ENCODE measurements around the gene SLC44A1.
A peak's percentile ranks its signal among the peaks of the same experiment; 100 is the strongest.

SLC44A1 gene

GRCh38 chr9:105258225-105258737 lies 13.8 kb downstream of the SLC44A1 start:
- Histone ChIP-seq H3K79me2 (ENCODE audit: insufficient read depth, low read length) (peaks cover 85% of the 10 kb centered on the region), H3K9me2 (ENCODE audit: low read depth, low read length) (no peaks in the 10 kb centered on the region), H3K4me3 (ENCODE audit: low read depth, low read length, poor library complexity, severe bottlenecking) (no peak overlapping the region), H3K9me3 (ENCODE audit: low read length) (no peaks in the 10 kb centered on the region; the same call in 1 of the 2 replicates), H3K4me1 (ENCODE audit: insufficient read depth, low read length, severe bottlenecking) (peaks cover 74% of the 10 kb centered on the region), H3K36me3 (ENCODE audit: insufficient read depth, low read length) (no peaks in the 10 kb centered on the region), H3K9ac (ENCODE audit: low read length) (no peak overlapping the region; the same call in 1 of the 2 replicates), H3K27me3 (ENCODE audit: insufficient read depth, low read length) (no peaks in the 10 kb centered on the region), H3K4me2 (ENCODE audit: low read length) (peak overlapping the region; percentile 4; the same call in 1 of the 2 replicates), H3K27ac (ENCODE audit: low read depth, low read length, poor library complexity, severe bottlenecking) (peak overlapping the region; percentile 97), H3F3A (ENCODE audit: insufficient read depth, low read length) (peaks cover 3% of the 10 kb centered on the region; the same call in 1 of the 2 replicates), H4K20me1 (ENCODE audit: insufficient read depth, low read length) (no peaks in the 10 kb centered on the region), H2AFZ (ENCODE audit: low read length) (no peak overlapping the region)
- TF ChIP-seq CTCF (IDR thresholded peaks at IDR 0.05; ENCODE audit: low read length) (no peak), EZH2 (IDR thresholded peaks at IDR 0.05; ENCODE audit: borderline replicate concordance, low read length) (no peak)

GRCh38 chr9:105259274-105259673 lies 14.8 kb downstream of the SLC44A1 start:
- peaks cover 3% of the 10 kb centered on the region; the same call in 1 of the 2 replicates for H3F3A ChIP-seq (ENCODE audit: insufficient read depth, low read length)
- H3K4me3 ChIP-seq (ENCODE audit: low read depth, low read length, poor library complexity, severe bottlenecking) = peak overlapping the region; percentile 28
- H3K27me3 ChIP-seq (ENCODE audit: insufficient read depth, low read length) = no peaks in the 10 kb centered on the region
- peak overlapping the region; percentile 97 for H3K27ac ChIP-seq (ENCODE audit: low read depth, low read length, poor library complexity, severe bottlenecking)
- peaks cover 66% of the 10 kb centered on the region for H3K4me1 ChIP-seq (ENCODE audit: insufficient read depth, low read length, severe bottlenecking)
- peaks cover 78% of the 10 kb centered on the region for H3K79me2 ChIP-seq (ENCODE audit: insufficient read depth, low read length)
- TF ChIP-seq CTCF (IDR thresholded peaks at IDR 0.05; ENCODE audit: low read length) = no peak
- no peak for TF ChIP-seq EZH2 (IDR thresholded peaks at IDR 0.05; ENCODE audit: borderline replicate concordance, low read length)
- H3K9me2 ChIP-seq (ENCODE audit: low read depth, low read length) = no peaks in the 10 kb centered on the region
- H2AFZ ChIP-seq (ENCODE audit: low read length) = no peak overlapping the region
- H3K9ac ChIP-seq (ENCODE audit: low read length) = peak overlapping the region; percentile 56
- H3K9me3 ChIP-seq (ENCODE audit: low read length) = peaks cover 2% of the 10 kb centered on the region; the same call in 1 of the 2 replicates
- peaks cover 6% of the 10 kb centered on the region; the same call in 1 of the 2 replicates for H3K36me3 ChIP-seq (ENCODE audit: insufficient read depth, low read length)
- H4K20me1 ChIP-seq (ENCODE audit: insufficient read depth, low read length) = no peaks in the 10 kb centered on the region
- H3K4me2 ChIP-seq (ENCODE audit: low read length) = peak overlapping the region; percentile 65

- Histone ChIP-seq H3K9ac (ENCODE audit: low read length) (peak overlapping the region; percentile 56), H4K20me1 (ENCODE audit: insufficient read depth, low read length) (no peaks in the 10 kb centered on the region), H2AFZ (ENCODE audit: low read length) (no peak overlapping the region), H3K27ac (ENCODE audit: low read depth, low read length, poor library complexity, severe bottlenecking) (peak overlapping the region; percentile 97), H3K36me3 (ENCODE audit: insufficient read depth, low read length) (peaks cover 10% of the 10 kb centered on the region), H3K9me2 (ENCODE audit: low read depth, low read length) (no peaks in the 10 kb centered on the region), H3F3A (ENCODE audit: insufficient read depth, low read length) (peaks cover 3% of the 10 kb centered on the region; the same call in 1 of the 2 replicates), H3K79me2 (ENCODE audit: insufficient read depth, low read length) (peaks cover 76% of the 10 kb centered on the region), H3K9me3 (ENCODE audit: low read length) (peaks cover 5% of the 10 kb centered on the region; the same call in 1 of the 2 replicates), H3K4me1 (ENCODE audit: insufficient read depth, low read length, severe bottlenecking) (peaks cover 59% of the 10 kb centered on the region), H3K4me2 (ENCODE audit: low read length) (peak overlapping the region; percentile 65), H3K4me3 (ENCODE audit: low read depth, low read length, poor library complexity, severe bottlenecking) (peak overlapping the region; percentile 28), H3K27me3 (ENCODE audit: insufficient read depth, low read length) (no peaks in the 10 kb centered on the region)
- TF ChIP-seq EZH2 (IDR thresholded peaks at IDR 0.05; ENCODE audit: borderline replicate concordance, low read length) = no peak
Observed at GRCh38 chr9:105259731-105260612, 15.5 kb downstream of the SLC44A1 start.

Data from OCI-LY1 (cell line).